DOHH2 (cell line): ENCODE data around the gene FIBCD1.

Experiments used
- H3F3A ChIP-seq: fragments of 200-600 bp; sonication (generic), shearing (Covaris generic); 2 replicates; pipeline ENCODE4 v1.6.0; 2016; ENCODE audit warnings: antibody characterized with exemption, mild to moderate bottlenecking; ENCODE audit not compliant: control insufficient read depth, insufficient read depth
- H3K27ac ChIP-seq: fragments of 200-600 bp; sonication (generic); 2 replicates; pipeline ENCODE4 v1.5.1; 2014; ENCODE audit warnings: low read depth, mild to moderate bottlenecking, low read length, moderate library complexity
- H3K27me3 ChIP-seq: fragments of 200-600 bp; sonication (generic); 2 replicates; pipeline ENCODE4 v1.6.1; 2014; ENCODE audit warnings: mild to moderate bottlenecking, low read length, mixed read lengths; ENCODE audit not compliant: control insufficient read depth
- H3K36me3 ChIP-seq: fragments of 200-600 bp; sonication (generic); 2 replicates; pipeline ENCODE4 v1.6.1; 2014; ENCODE audit warnings: mild to moderate bottlenecking, low read length, moderate library complexity, mixed read lengths; ENCODE audit not compliant: control insufficient read depth
- H3K4me1 ChIP-seq: fragments of 200-600 bp; sonication (generic); 2 replicates; pipeline ENCODE4 v1.6.1; 2014; ENCODE audit warnings: mild to moderate bottlenecking, low read length, mixed read lengths; ENCODE audit not compliant: control insufficient read depth
- H3K4me2 ChIP-seq: fragments of 200-600 bp; sonication (generic); 2 replicates; pipeline ENCODE4 v1.6.0; 2014; ENCODE audit warnings: mild to moderate bottlenecking, low read length, moderate library complexity
- H3K4me3 ChIP-seq: fragments of 200-600 bp; sonication (generic); 2 replicates; pipeline ENCODE4 v1.5.1; 2014; ENCODE audit warnings: mild to moderate bottlenecking, low read length, mixed read lengths
- H3K79me2 ChIP-seq: fragments of 200-600 bp; sonication (generic); 2 replicates; pipeline ENCODE4 v1.6.1; 2014; ENCODE audit warnings: mild to moderate bottlenecking, low read length, mixed read lengths; ENCODE audit not compliant: control insufficient read depth
- H3K9me2 ChIP-seq: fragments of 200-600 bp; sonication (generic); replicated peaks from 2 replicates; pipeline ENCODE4 v1.6.1; 2014; ENCODE audit warnings: mild to moderate bottlenecking, low read length, mixed read lengths; ENCODE audit not compliant: control insufficient read depth
- H3K9me3 ChIP-seq: fragments of 200-600 bp; sonication (generic); 2 replicates; pipeline ENCODE4 v1.6.1; 2014; ENCODE audit warnings: antibody characterized with exemption, low read length, mixed read lengths; ENCODE audit not compliant: control insufficient read depth, insufficient read depth
- H4K20me1 ChIP-seq: fragments of 200-600 bp; sonication (generic); 2 replicates; pipeline ENCODE4 v1.6.0; 2014; ENCODE audit warnings: low read depth, mild to moderate bottlenecking, antibody characterized with exemption, low read length, moderate library complexity; ENCODE audit not compliant: control insufficient read depth, insufficient read depth
- CTCF ChIP-seq: fragments of 200-600 bp; sonication (generic); IDR thresholded peaks from one replicate; pipeline ENCODE4 v1.5.1; 2014; ENCODE audit warnings: antibody characterized with exemption, mild to moderate bottlenecking, low read depth, low read length; ENCODE audit not compliant: poor library complexity, severe bottlenecking
- EZH2phosphoT487 ChIP-seq: fragments of 200-600 bp; sonication (generic); IDR thresholded peaks from 2 replicates; pipeline ENCODE4 v1.6.1; 2017; ENCODE audit warnings: borderline replicate concordance, mild to moderate bottlenecking, antibody characterized with exemption, low read length, moderate library complexity, mixed read lengths

The FIBCD1 gene

GRCh38 chr9:130939405-130940026 is 469 bp upstream of the FIBCD1 start:
- H3K9me2 ChIP-seq, result no peaks in the 10 kb centered on the region
- H3K4me1 ChIP-seq, result no peaks in the 10 kb centered on the region
- H3K27ac ChIP-seq, result no peak overlapping the region
- peaks cover 42% of the 10 kb centered on the region for H3K27me3 ChIP-seq
- no peak overlapping the region for H3K4me2 ChIP-seq
- H3K36me3 ChIP-seq, result no peaks in the 10 kb centered on the region
- TF ChIP-seq EZH2phosphoT487, result no peak
- no peak for TF ChIP-seq CTCF
- H3K4me3 ChIP-seq, result no peak overlapping the region
- no peaks in the 10 kb centered on the region for H3K79me2 ChIP-seq
- no peaks in the 10 kb centered on the region for H4K20me1 ChIP-seq
- no peaks in the 10 kb centered on the region for H3K9me3 ChIP-seq
- H3F3A ChIP-seq, result no peaks in the 10 kb centered on the region

DNA sequence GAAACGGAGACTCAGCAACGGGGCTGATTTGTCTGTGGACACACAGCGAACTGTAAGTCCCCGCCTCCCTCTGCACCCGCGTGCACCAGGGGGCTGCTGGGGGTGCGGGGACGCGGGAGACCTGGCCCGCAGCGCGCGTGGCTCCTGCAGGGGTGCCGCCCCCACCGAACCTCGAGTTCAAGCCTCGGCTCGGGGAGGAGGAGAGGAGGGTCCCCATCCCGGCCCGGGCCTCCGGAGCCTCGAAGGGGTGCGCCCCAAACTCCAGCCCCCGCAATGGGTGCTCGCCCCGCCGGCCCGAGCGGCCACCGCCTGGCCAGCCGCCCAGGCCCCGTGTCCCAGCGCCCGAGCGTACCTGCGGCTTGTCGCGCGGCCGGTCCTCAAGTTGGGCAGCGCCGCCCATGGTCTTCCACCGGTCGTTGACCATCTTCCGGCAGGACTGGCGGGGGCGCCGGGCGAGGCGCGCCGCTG is 829 bp downstream of the FIBCD1 start:
- Histone ChIP-seq H3F3A (no peaks in the 10 kb centered on the region), H3K9me3 (no peaks in the 10 kb centered on the region), H4K20me1 (no peaks in the 10 kb centered on the region), H3K4me2 (no peak overlapping the region), H3K79me2 (no peaks in the 10 kb centered on the region), H3K27me3 (peaks cover 42% of the 10 kb centered on the region), H3K36me3 (no peaks in the 10 kb centered on the region), H3K9me2 (no peaks in the 10 kb centered on the region), H3K4me1 (peaks cover under 1% of the 10 kb centered on the region; the same call in 1 of the 2 replicates), H3K4me3 (no peak overlapping the region), H3K27ac (no peak overlapping the region)
- no peak for TF ChIP-seq CTCF
- TF ChIP-seq EZH2phosphoT487, result no peak

DNA sequence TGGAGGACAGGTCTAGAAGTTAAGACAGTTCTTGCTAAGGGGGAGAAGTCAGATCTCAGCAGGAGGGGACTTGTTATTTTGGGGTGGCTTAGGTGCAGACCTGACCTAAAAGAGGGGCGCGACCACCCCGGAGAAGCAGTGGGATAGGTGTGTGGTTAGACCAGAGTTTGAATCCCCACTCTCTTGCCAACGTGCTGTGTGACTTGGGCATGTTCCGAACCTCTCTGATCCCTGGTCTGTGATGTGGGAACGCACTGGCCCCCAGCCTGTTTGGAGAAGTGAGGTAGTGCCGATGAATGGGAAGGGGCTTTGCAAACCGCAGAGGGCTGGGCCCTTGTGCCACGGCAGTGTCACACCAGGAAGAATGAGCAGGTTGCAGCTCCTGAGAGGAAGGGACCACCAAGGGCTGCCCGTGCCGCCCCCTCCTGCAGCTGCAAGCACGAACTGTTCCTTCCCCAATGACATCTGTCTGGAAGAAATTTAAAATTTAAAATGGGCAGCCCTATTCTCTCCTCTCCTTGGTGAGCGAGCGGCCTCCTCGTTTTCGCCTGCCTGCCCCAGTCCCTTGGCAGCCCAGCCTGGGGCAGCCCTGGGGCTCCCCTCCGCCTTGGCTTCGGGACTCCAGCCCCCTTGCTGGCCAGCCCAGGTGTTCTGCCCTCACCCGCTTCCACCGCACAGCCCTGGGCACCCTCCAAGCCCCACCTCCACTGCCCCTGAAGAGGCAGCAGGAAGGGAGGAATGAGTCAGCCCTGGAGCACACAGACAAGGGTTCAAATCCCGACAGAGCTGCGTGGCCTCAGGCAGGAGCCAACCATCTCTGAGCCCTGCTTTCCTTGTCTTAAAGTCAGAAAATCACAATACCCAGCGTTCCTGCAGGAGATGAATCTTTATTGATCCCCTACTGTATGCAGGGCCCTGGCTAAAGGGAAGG is 1.6 kb downstream of the FIBCD1 start:
- Histone ChIP-seq H4K20me1 (no peaks in the 10 kb centered on the region), H3K4me1 (peaks cover 8% of the 10 kb centered on the region), H3K9me3 (no peaks in the 10 kb centered on the region), H3K36me3 (no peaks in the 10 kb centered on the region), H3K27me3 (peaks cover 47% of the 10 kb centered on the region), H3K27ac (no peak overlapping the region), H3K9me2 (no peaks in the 10 kb centered on the region), H3K79me2 (no peaks in the 10 kb centered on the region), H3K4me3 (no peak overlapping the region), H3F3A (no peaks in the 10 kb centered on the region), H3K4me2 (no peak overlapping the region)
- TF ChIP-seq EZH2phosphoT487 (no peak), CTCF (no peak)
